Measurements from ENCODE around the gene PKN1. TPM values are rescaled to one million over a fixed set of nuclear protein-coding genes. Genes with fewer than 3 reads are reported as not detected.

Gene PKN1
- polyA plus RNA-seq, 1 donor = 83.6 TPM

GRCh38 chr19:14406645-14407401, 26.3 kb upstream of the PKN1 start:
- DNase-seq = no peak

- no peak for DNase-seq
Observed at GRCh38 chr19:14407605-14408484, 25.3 kb upstream of the PKN1 start.

DNA sequence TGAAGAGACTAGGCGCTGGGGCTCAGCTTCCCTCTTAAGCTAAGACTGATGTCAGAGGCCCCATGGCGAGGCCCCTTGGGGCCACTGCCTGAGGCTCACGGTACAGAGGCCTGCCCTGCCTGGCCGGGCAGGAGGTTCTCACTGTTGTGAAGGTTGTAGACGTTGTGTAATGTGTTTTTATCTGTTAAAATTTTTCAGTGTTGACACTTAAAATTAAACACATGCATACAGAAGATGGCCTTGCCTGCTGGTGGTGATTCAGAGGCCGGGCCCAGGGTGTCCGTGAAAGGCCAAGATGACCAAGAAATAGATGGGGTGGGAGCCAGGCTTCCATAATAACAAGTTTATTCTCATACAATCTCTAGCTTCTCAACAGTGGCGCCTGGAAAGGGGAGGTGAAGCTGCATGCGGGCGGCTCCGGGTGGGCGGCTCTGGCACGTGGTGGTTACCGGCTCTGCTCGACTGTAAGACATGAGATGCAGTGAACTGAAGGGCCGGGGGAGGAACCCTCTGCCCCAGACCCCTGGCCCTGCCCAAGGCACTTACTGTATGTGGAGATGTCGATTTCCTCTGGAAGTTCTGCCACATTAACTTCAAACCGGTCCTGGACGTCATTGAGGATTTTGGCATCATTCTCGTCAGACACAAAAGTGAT, 24.5 kb upstream of the PKN1 start:
- no peak for DNase-seq

GRCh38 chr19:14409146-14410023, 23.7 kb upstream of the PKN1 start:
- DNase-seq = no peak

DNA sequence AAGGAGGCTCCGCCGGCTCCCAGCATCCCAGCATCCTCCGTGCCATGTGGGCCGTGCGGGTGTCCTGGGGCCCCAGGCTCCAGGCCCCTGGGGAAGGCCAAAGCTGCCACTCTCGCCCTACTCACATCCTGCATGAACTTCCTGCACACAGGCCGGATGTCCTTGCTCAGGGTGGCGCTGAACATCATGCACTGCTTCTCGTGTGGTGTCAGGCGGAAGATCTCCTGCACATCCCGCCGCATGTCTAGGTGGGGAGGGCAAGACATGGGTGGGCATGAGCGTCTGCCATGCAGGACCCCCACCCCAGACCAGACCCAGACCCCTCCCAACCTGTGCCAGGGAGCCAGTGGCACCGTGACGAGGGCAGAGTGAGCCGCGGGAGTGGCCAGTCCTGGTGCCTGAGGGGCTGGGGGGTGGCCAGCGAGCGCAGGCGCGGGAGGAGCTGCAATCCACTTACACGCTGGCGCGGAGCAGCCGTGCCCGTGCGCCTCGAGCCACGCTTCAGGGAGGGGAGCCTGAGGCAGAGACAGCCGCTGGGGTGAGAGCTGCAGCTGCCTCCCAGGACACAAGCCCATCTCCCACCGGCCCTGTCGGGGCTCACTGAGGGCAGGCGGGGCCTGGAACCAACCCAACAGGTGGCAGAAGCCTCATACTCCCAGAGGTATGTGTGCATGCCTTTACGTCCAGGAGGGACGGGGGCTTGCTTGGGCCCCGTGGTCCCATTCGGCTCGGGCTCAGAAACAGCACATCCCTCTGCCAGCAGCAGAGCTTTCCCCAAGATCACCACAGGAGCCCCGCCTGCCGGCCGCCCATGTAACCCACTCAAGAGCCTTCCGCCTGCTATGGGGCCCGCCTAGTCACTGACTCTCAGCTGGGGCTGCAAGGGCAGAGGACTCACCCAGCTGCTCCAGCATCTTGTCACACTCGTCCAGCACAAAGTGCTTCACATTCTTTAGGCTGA, 22.7 kb upstream of the PKN1 start:
- no peak for DNase-seq

GRCh38 chr19:14411161-14411937, 21.8 kb upstream of the PKN1 start:
- DNase-seq = no peak

GRCh38 chr19:14411938-14412245, 21.2 kb upstream of the PKN1 start:
- DNase-seq = no peak

DNA sequence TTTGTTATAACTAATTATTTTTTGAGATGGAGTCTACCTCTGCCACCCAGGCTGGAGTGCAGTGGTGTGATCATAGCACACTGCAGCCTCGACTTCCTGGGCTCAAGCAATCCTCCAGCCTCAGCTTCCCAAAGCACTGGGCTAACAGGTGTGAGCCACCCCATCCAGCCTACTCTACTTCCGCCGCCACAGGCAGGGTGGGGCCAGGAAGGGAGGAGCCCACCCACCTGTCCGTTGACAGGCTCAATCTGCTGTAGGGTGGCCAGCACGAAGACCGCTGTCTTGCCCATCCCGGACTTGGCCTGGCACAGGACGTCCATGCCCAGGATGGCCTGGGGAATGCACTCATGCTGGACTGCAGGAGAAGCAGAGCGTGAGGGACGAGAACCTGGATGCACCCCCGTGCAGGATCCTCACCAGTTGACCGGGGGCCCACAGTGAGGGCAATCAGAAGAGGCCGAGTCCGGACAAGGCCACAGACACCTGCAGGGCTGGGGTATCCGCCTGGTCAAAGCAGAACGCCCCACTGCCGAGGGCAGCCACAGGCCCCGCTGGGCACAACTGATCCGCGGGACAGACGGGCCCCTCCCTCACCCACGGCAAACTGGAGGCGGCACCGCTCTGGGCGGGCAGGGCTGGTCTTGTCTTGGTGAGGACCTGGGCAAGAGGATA, 20.6 kb upstream of the PKN1 start:
- DNase-seq = no peak

- no peak for DNase-seq
Observed at GRCh38 chr19:14412996-14413692, 20.0 kb upstream of the PKN1 start.

DNA sequence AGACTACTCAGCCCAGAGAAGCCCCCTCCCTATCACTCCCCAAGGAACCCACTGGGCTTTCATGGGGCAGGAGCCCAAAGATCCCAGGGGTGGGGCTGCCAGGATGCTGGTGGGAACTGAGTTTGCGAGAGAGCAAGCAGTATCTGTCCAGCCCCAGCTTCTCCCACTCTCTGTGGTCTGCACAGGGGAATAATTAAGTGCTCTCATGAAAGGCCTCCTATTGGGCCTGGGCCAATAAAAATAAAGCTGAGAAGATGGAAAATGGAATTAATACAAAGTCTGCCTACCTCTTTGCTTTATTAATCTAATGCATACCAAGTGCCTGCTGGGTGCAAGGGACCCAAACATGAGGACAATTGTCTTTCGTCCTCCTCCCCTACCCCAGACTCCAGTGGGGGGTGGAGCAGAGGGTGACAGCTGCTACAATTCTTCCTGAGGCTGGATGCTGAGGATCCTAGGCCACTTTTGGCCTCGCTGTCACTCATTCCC, 19.4 kb upstream of the PKN1 start:
- no peak for DNase-seq

DNA sequence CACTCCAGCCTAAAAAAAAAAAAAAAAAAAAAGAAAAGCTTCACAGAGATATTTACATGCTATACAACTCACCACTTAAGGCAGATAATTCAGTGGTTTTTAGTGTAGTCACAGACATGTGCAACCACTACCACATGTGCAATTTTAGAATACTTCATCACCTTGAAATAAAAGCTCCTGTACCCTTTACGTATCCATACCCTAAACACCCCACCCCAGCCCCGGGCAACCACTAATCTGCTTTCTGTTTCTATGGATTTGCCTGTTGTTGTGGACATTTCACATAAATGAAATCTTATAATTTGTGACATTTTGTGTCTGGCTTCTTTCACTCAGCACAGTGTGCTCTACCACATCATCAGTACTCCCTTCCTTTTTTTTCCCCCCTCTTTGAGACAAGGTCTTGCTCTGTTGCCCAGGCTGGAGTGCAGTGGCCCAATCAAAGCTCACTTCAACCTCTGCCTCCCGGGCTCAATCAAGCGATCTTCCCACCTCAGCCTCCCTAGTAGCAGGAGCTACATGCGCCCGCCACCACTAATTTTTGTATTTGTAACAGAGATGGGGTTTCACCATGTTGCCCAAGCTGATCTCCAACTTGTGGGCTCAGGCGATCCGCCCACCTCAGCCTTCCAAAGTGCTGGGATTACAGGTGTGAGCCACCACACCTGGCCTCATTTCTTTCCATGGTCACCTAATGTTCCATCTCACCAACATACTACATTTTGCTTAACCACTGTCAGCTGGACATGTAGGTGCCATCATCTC, 18.0 kb upstream of the PKN1 start:
- no peak for DNase-seq

DNA sequence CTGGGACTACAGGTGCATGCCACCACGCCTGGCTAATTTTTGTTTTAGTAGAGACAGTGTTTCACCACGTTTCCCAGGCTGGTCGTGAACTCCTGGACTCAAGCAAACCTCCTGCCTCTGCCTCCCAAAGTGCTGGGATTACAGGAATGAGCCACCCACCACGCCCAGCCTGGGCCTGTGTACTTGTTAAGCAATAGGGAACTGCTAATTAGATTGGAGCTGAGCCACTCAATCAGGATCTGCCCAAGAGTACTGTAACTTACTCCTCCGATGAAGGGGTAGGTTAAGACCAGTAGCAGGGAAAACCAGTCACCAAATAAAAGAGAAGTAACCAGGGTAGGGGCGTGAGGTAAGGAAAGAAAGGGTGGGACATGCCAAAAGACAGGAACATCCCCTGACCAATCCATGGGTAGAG, 16.3 kb upstream of the PKN1 start:
- no peak for DNase-seq

DNA sequence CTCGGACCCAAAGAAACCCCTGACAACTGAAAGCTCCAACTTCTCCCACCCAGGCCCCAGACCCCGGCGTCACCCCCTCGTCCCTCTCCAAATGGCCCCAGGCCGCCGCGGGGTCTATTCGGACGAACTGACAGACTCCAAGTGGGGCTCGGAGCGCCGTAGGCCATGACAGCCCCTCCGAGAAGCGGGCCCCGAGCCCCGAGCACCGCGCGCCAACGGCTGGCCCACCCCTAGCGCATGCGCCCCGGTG, 14.3 kb upstream of the PKN1 start:
- no peak for DNase-seq

- peak; percentile 98 for DNase-seq
Observed at GRCh38 chr19:14419106-14419813, 13.8 kb upstream of the PKN1 start, which contains the start of gene DDX39A. DDX39A (minus strand) TSS chr19:14419341; CDS start chr19:14413220, 6,121 bp downstream.

DNA sequence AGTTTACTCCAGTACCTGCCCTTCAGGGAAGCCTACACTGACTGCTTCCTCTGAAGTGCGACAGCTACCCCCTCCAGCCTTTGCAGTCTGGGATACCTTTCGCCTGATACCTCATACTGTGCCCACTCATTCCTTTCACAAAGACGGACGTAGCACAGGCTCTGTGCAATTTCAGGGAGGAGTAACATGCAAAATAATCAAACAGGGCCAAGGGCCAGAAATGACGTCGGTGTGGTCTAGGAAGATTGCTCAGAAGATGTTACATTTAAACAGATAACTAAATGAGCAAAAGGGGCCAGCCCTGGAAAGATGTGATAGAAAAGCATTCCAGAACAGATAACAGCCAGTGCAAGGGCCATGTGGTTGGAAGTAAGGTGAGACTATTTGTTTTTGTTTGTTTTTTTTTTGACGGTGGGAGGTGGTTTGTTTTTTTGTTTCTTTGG, 7.4 kb upstream of the PKN1 start:
- no peak for DNase-seq

DNA sequence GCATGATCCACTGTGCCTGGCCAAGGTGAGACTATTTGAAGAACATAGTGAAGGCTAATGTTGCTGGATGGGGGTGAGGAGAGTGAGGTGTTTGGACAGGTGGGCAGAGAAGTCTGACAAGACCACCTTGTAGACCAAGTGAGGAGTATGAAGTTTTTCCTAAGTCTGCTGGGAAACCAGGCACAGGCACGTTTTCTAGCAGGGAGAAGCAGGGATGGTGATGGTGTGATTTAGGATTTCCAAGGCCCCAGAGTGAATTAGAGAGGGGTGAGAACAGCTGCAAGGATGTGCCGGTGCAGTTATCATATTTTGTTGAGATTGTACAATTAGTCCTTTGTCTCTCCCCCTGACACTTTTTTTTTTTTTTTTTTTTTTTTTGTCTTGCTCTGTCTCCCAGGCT, 5.6 kb upstream of the PKN1 start:
- no peak for DNase-seq

DNA sequence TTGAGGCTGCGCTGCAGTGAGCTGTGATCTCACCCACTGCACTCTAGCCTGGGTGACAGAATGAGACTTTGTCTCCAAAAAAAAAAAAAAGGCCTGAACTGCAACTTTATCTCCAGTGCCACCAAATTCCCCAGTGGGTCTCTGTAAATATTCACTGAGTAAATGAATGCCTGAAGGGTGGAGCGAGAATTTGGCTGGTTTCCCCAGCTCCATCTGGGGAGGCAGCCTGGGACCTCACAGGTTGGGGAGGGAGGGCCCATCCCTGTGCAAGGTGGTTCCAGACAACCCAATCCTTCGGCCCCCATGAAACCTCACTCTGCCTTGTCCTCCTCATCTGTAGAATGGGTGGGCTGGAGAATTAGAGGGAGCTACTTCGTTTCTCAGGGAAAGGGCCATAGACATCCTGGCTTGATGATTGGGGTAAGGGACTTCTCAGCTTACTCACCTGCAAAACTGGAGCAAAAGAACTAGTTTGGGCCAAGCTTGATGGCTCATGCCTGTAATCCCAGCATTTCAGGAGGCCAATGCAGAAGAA, 4.2 kb upstream of the PKN1 start:
- no peak for DNase-seq
